Neural progenitor cell (in vitro differentiated cells): ENCODE results near the gene ZNF787.

Experiments
- CTCF ChIP-seq: fragments of 200-600 bp; sonication (generic); IDR thresholded peaks from 2 replicates; pipeline ENCODE4 v1.5.1; 2017; ENCODE audit warnings: antibody characterized with exemption, mild to moderate bottlenecking
- EZH2 ChIP-seq: fragments of 200-600 bp; sonication (generic); IDR thresholded peaks from 2 replicates; pipeline ENCODE4 v1.6.1; 2017; ENCODE audit warnings: antibody characterized with exemption, mild to moderate bottlenecking, moderate library complexity
- EZH2phosphoT487 ChIP-seq: fragments of 200-600 bp; sonication (generic); IDR thresholded peaks from 2 replicates; pipeline ENCODE4 v1.6.1; 2017; ENCODE audit warnings: antibody characterized with exemption

- TF ChIP-seq CTCF (no peak), EZH2phosphoT487 (no peak), EZH2 (no peak)
Measured at GRCh38 chr19:56140583-56141416, 19.7 kb upstream of the ZNF787 start, which contains the start of gene ZNF444.
